ENCODE results near the gene PTPRM.

GRCh38 chr18:8358033-8358765 is 791.1 kb downstream of the PTPRM start:
- TF ChIP-seq CTCF (IDR thresholded peaks at IDR 0.05) (no peak), EP300 (IDR thresholded peaks at IDR 0.05) (no peak)

Measured in esophagus muscularis mucosa (tissue), 3 donors.